ENCODE measurements around the gene KRTAP3-1.

- TF ChIP-seq, protein P1, sequence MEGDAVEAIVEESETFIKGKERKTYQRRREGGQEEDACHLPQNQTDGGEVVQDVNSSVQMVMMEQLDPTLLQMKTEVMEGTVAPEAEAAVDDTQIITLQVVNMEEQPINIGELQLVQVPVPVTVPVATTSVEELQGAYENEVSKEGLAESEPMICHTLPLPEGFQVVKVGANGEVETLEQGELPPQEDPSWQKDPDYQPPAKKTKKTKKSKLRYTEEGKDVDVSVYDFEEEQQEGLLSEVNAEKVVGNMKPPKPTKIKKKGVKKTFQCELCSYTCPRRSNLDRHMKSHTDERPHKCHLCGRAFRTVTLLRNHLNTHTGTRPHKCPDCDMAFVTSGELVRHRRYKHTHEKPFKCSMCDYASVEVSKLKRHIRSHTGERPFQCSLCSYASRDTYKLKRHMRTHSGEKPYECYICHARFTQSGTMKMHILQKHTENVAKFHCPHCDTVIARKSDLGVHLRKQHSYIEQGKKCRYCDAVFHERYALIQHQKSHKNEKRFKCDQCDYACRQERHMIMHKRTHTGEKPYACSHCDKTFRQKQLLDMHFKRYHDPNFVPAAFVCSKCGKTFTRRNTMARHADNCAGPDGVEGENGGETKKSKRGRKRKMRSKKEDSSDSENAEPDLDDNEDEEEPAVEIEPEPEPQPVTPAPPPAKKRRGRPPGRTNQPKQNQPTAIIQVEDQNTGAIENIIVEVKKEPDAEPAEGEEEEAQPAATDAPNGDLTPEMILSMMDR (conservative IDR thresholded peaks at IDR 0.05; ENCODE audit: low read length) = no peak
- no peak for TF ChIP-seq EZH2phosphoT487 (IDR thresholded peaks at IDR 0.05; ENCODE audit: borderline replicate concordance, low read depth, low read length)
Observed at GRCh38 chr17:40993084-40993483, 15.8 kb downstream of the KRTAP3-1 start.

All from OCI-LY7 (cell line).